HG03460 (cell line): ENCODE data around the gene NELFB.
A peak's percentile ranks its signal among the peaks of the same experiment; 100 is the strongest.

Experiments used
- ATAC-seq: cut with Tn5 transposase; IDR thresholded peaks from one replicate; pipeline ENCODE4 v1.9.1; 2021; ENCODE audit not compliant: unreplicated experiment

NELFB gene

DNA sequence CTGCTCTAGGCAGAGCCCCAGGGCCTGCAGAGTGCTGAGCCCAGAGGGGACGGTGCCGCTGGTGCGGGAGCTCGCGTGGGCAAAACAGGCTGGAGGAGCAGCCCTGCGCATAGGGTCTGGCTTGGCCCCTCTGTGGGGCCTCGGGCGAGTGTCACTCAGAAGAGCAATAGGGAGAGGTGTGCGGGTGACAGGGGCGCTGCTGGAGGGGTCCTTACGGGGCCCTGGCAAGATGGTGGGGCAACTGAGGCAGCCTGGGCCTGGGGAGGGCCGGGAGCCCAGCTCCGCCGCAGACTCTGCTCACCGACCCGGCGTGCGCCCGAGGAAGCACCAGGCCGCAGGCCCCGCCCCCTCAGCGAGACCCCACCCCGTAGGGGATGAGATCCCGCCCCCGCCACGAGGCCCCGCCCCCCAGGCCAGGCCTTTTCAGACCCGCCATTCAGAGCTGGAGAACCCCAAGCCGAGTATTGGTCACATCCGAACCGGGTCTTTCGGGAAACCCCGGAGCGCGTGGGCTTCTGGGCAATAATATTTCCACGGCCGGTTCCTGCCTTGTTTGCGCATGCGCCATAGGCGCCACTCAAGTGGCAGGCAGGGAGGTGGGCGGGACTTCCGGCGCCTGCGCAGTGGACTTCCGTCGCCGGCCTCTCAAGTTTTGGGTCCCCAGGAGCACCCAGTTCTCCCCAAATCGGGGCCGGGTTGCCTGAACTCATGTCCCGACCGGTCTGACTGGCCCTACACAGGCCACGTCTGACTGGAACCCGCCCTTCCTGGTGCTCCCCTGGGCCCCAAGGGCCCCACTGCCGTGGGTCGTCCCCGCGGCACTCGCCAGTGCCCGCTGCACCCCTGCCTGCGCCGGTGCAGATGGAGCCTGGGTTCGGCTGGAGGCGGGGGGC is 31.8 kb upstream of the NELFB start:
- peak; percentile 65 for ATAC-seq

DNA sequence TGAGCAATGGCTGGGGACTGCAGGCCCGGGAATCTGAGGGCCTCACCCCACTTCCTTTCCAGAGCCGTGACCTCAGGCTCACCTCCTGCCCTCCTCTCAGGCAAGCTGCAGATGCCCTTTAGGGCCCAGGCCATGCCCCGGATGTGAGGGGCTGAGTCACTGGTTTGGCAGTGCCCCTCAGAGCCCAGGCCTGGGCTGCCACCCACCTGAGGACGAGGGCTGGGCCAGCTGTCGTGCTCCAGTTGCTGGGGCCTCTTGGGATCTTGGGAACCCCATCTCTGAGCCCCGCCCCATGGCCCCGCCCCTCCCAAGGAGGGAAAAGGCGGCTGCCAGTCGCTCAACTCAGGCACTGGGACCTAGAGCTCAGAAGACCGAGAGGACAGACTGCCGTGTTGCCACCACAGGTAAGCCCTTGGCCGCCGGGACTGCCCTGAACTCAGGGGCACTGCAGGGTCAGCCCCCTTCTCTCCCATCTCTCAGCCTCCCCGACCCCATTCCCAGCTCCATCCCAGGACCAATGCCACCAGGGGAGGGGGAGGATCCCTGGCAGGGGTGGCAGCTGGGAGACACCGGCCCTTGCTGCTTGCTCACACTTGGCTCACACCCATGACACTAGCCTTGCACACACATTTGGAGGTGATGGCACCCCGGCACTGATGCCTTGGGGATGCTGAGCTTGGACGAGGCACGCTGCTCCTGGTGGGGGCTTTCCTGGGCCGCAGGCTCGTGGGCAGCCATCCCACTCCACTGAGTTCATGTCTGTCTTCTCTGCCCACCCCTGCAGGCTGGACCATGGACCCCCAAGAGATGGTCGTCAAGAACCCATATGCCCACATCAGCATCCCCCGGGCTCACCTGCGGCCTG is 30.1 kb upstream of the NELFB start, which contains the start of gene CYSRT1:
Gene CYSRT1 (plus strand): TSS at position 345 of the 865 bp plus-strand sequence. CDS start 448 bp downstream, at position 793.
- no peak for ATAC-seq

DNA sequence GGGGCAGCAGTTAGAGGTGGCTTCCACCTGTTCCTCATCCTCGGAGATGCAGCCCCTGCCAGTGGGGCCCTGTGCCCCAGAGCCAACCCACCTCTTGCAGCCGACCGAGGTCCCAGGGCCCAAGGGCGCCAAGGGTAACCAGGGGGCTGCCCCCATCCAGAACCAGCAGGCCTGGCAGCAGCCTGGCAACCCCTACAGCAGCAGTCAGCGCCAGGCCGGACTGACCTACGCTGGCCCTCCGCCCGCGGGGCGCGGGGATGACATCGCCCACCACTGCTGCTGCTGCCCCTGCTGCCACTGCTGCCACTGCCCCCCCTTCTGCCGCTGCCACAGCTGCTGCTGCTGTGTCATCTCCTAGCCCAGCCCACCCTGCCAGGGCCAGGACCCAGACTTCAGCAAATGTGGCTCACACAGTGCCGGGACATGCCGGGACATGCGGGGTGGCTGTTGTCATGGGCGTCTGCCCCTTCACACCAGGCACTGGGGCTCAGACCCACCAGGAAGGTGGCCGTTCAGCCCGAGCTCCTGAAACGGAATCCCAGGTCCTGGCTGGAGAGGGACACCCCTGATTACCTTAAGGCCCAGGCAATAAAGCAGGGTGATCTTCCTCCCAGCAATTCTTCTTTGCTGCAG is 29.3 kb upstream of the NELFB start:
- ATAC-seq, result no peak

DNA sequence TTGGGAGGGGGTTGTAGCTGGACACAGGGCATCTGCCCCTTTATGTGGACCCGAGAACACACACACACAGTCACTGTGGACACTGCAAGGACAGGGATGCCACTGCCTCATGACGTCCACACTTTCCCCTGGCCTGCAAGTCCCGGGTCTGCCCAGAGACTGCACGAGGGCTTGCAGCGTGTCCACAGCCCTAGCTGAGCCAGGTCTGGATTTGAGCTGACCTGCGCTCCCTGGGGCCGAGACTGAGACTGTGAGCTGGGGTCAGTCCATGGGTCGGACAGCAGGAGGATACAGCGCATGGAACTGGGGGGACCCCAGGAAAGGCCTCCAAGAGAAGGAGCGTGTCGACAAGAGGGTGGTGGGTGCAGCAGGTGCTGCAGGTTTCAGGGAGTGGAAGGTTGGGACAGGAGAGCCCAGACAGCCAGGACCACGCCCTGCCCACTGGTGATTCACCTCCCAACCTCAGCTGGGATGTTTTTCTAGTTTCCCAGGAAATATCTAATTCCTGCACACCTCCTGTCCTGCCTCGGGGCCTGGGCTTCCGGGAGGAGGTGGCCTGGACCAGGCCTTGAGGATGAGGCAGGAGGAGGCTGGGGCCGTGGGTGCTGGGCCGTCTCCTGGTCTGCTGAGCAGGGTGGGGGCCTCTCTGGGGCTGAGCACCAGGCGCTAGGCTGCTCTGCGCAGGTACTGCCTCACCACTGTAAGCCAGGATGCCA is 28.6 kb upstream of the NELFB start:
- ATAC-seq, result no peak

DNA sequence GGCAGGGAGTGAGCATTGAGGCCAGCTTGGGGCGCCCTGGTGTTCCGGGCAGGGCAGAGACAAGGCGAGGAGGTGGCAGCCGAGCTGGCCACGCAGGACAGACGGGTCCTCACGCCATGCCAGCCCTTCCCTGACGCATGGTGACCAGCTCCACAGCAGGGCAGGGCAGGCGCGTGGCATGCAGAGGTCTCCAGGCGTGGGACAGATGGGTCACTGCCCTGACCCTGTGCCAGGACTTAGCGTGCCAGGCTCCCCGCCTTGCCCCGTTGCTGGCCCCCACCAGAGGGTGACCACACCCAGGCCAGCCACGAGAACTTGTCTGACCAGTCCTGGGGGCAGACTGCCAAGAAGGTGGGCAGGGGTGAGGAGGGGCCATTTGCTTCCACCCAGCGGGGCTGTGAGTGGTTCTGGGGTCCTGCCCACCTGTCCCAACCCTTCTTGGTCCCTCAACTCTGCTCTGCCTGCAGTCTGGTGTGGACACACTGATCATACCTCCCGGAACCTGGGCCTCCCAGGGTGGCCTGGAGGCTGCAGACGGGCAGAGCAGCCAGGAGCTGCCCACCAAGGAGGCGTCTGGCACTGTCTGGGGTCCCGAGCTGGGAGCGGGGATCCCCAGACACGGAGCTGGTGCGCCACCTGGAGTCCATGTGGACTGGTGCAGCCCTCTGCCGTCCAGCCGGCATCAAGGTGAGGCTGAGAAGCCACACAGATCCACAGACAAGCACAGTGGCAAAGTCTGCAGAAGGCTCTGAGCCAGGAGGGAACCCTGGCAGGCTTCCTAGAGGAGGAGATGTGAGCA is 27.9 kb upstream of the NELFB start, which contains the start of gene RNF224:
Gene RNF224 (plus strand): TSS at position 449 of the 799 bp plus-strand sequence. CDS start 834 bp downstream, outside the sequence.
- ATAC-seq, result no peak

DNA sequence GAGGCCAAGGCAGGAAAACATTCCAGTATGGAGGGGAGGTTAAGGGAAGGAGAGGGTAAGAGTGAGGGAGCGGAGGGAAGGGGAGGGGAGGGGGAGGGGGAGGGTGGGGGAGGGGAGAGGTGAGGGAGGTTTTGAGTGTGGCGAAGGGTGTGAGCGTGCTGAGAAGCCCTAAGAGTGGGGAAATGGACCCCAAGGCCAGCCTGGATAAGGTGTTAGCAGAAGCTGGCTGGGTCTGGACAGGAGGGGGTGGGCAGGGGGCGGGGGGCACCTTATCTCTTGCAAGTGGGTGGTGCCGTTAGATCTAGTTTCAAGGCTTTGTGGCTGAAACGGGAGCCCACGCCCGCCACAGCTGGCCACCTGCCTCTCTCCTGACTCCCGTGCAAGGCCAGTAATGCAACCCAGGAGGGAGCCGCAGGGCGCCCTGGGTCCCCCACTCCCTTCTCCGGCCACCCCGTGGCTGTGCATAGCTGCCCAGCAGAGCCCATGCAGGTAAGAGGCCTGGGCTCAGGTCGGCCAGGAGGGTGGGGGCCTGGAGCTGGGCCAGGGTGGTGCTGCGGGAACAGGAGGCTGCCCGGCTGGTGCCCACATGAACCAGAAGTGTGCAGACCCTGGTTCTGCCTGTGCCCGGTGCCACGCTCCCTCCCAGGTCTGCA is 27.1 kb upstream of the NELFB start:
- no peak for ATAC-seq

DNA sequence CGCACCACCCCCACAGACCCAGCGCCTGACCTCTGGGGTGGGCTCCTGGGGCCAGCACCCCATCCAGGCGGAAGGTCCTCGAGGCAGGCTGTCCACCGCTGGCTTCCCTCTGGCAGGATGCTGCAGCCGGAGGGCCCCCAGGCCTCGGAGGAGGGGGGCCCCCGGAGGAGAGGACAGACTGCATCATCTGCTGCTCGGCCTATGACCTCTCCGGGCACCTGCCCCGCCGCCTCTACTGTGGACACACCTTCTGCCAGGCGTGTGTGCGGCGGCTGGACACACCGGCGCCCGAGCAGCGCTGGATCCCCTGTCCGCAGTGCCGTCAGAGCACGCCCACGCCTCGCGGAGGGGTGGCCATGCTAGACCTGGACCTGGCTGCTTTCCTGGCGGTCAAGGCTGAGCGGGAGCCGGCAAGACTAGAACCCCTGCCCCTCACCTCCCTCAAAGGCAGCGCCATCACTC is 26.6 kb upstream of the NELFB start:
- no peak for ATAC-seq

DNA sequence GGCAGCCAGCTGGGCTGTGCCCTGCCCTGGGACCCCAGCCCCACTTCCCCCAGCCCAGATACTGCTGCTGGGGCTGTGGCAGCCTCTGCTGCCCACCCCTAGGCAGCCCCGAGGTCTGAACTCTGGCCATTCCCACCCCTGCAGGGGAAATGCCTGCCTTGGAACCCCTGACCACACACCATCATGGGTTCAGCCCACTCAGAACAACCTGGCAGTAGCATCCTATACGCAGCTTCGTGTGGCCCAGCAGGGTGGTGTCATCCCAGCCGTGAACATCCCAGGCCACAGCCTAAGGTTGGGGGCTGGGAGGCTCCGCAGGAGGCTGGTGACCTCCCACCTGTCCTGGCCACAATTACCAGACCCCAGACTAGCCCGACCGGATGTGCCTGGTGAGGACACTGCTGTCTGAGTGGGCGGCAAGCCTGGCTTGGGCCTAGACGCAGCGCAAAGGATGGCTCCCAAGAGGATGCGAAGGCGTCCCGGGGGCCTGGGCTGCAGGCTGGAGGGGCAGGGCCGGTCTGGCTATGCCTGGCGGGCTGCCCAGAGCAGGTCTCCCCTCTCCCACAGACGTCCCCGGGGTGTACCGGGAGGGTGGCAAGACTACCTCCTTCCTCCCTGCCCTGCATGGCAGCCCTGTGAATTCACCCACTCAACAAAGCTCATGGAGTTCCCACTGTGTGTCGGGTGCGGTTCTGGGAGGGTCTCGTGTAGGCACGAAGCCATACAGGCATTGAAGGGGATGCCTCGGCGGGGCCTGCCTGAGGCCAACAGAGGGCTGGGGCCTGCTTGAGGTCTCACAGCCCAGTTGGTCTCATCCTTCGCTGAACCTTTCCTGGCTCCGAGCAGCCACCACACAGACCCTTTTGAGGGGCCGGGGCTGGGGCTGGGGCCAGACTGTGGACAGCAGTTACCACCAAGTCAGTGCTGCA is 25.9 kb upstream of the NELFB start:
- no peak for ATAC-seq

DNA sequence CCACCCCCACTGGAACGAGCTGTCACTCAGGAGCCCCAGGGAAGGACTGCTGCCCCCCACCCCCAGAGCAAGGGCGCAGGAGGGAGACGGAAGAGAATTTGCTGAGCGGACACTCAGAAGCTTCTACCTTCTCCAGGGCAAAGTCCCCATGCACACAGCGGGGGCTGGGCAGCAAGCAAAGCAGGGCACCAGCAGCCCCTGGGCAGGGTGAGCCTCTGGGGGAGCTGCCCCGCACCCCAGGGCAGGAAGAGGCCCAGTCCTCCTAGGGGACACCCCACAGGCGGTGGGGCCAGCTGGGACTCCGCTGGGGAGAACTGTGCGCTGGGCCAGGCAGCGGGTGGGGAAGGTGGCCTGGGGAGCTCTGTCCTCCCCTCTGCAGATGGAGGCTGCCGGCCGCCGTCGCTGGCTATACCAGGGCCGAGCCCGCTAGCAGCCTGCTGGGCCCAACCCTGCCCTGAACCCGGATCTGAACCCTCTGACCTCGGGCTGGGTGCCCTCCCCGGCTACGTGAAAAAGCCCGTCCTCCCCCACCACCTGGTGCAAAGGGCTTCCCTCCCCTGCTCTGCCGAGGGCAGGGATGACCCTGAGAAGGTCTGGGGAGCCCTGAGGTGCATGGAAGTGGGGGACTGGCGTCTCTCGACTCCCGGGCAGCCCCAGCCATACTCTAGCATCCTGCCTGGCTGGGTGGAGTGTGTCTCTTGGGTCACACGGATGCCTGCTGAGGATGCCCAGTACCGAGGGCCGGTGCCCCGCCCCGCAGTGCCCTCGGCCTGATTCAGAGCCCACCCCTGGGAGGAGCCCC is 25.0 kb upstream of the NELFB start:
- no peak for ATAC-seq

DNA sequence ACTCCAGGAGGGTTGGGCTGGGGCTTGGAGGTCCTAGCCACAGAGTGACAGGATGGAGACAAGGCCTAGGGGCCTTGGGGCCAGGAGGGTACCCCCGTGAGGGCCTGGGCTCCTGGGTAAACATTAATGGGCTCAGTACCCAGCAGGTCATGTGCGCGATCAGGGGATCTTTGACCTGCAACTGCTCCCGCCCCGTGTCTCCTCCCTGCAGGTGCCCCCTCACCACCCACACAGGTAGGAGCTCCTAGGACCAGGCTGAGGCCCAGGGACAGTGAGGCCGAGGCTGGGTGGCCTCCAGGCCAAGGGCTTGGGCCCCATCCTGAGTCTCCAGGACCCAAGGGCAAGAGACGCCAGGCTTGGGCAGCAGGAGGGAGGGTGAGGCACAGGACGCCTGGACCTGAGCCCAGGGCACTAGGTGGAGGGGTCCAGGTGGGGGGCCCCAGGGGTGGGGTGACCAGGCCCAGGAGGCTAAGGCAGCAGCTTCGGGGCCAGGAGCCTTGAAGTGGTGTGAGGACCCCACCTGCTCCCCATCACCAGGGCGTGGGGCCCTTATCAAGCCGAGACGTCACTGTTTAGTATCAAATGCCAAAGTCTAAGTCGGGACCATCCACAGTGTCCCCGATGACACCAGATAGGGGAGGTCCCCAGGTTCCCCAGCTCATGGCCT is 24.3 kb upstream of the NELFB start, which contains the start of gene SLC34A3:
Gene SLC34A3 (plus strand): TSS at position 197 of the 667 bp plus-strand sequence. CDS start 802 bp downstream, outside the sequence.
- ATAC-seq, result no peak

DNA sequence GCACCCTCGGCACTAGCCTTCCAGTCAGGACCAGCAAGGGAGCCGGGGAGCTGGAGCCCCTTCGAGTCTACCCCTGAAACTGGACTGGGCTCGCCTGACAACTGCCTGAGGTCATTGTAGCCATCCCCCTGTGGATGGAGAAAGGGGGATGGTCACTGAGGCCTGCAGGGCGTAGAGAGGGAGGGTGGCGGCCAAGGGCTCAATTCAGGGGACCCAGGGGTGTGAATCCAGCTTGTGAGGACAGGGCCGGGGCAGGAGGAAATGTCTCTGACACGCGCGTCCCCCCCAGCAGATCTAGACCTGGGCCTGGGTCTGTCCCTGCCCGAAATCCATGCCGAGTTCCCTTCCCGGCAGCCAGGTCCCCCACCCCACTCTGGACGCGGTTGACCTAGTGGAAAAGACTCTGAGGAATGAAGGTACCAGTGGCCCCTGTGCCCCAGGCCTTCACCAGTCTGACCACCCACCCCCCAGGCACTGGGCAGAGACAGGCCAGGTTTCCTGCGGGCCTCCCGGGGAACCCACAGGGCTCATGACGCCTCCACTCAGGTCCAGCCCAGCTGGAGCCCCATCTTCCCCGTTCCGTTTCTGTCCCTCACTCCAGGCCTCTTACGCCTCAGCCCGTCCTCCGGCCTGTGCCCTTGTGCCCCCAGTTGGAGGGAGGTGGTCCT is 23.6 kb upstream of the NELFB start:
- no peak for ATAC-seq

DNA sequence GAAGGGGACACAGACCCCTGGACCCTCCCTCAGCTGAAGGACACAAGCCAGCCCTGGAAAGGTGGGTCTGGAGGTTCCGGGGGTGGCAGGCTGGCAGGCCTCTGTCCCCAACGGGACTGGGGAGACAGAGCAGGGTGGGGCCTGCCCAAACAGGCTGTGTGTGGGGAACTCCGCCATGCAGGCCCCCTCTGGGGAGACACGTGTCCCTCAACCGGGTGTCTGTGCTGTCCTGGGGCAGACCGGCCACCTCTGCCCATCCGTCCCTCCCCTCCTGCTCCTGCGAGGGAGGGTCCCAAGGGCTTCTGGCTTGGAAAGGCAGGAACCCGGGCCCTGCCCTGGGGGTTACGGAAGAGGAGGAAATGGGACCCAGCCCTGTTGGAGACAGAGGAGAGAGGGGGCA is 23.0 kb upstream of the NELFB start:
- no peak for ATAC-seq

DNA sequence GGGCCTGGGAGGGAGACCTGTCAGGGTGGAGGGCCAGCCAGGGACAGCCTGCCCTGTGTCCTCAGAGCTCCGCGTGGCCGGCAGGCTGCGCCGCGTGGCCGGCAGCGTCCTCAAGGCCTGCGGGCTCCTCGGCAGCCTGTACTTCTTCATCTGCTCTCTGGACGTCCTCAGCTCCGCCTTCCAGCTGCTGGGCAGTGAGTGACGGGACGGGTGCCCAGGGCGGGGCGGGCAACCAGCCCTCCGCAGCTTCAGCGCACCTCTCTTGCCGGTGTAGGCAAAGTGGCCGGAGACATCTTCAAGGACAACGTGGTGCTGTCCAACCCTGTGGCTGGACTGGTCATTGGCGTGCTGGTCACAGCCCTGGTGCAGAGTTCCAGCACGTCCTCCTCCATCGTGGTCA is 22.6 kb upstream of the NELFB start:
- ATAC-seq, result no peak

DNA sequence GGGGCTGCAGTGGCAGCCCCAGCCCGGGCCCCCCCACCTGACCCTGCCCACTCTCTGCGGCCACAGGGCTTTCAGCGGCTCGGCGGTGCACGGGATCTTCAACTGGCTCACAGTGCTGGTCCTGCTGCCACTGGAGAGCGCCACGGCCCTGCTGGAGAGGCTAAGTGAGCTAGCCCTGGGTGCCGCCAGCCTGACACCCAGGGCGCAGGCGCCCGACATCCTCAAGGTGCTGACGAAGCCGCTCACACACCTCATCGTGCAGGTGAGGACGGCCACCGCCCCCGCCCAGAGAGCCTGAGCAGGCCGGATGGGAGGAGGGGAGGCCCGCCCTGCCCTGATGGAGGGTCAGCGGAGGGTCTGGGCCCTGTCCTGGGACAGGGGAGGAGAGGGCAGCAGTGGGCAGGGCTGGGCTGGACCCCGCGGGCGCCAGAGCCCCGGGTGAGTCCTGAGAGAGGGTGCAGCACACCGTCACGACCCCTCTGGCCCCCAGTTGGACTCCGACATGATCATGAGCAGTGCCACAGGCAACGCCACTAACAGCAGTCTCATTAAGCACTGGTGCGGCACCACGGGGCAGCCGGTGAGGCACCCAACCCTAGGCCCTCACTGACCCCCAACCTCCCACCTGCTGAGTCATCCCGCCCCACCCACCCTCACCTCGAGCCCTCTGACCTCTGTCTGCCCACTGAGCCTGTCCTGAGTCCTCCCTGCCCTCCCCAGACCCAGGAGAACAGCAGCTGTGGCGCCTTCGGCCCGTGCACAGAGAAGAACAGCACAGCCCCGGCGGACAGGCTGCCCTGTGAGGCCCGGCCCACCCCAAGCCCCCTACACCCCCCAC is 21.8 kb upstream of the NELFB start:
- ATAC-seq, result no peak

DNA sequence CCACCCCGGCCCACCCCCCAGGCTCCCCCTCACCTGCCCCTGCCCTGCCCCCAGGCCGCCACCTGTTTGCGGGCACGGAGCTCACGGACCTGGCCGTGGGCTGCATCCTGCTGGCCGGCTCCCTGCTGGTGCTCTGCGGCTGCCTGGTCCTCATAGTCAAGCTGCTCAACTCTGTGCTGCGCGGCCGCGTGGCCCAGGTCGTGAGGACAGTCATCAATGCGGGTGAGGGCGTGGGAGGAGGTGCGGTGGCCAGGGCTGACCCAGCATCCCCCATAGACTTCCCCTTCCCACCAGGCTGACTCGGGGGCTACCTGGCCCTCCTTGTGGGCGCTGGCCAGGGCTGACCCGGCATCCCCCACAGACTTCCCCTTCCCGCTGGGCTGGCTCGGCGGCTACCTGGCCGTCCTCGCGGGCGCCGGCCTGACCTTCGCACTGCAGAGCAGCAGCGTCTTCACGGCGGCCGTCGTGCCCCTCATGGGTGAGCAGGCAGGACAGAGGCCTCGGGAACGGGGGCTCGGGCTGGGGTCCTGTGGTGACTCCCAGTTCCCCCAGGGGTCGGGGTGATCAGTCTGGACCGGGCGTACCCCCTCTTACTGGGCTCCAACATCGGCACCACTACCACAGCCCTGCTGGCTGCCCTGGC is 21.0 kb upstream of the NELFB start:
- no peak for ATAC-seq
